ENCODE measurements around the gene POLR2M.

DNA sequence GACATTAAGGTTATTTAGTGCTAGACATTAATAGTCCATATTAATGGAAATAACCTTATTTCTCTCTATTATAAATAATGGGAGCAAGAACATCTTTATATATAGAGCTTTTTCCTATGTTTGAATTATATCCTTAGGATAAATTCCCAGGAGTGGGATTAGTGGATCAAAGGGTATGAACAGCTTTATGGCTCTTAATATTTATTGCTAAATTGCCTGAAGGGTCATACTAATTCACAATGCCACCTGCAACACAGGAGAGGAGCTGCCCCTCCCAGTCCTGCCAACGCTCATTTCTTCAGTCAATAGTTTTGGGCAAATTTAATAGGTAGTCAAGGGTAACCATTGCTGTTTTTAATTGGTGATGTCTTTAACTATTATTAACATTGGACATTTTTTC is 48.9 kb upstream of the POLR2M start:
- no peak for TF ChIP-seq CTCF (IDR thresholded peaks at IDR 0.05)
- TF ChIP-seq POLR2A (IDR thresholded peaks at IDR 0.05), result no peak
